D721Med (cell line): Measurements from ENCODE around the gene COL24A1.
"Not testable (repeated sequence)": the region's sequence is repeated elsewhere in the genome, so short reads cannot be mapped to it uniquely, and the experiment has no call there.

Experiments used
- DNase-seq: peaks from one replicate; pipeline ENCODE4 v3.0.0; 2011; ENCODE audit warnings: low spot score; ENCODE audit not compliant: insufficient read length
- FAIRE-seq: peaks from 2 replicates; lab custom pipeline; 2011; peaks lifted over from hg19 to GRCh38; lab: Jason Lieb, UNC
- CTCF ChIP-seq: IDR thresholded peaks from 2 replicates; pipeline ENCODE4 v1.5.1; 2012; ENCODE audit warnings: mild to moderate bottlenecking, control low read depth; ENCODE audit not compliant: insufficient read depth; ENCODE audit errors: missing control alignments

The COL24A1 gene

GRCh38 chr1:85801520-85801919 lies 355.1 kb downstream of the COL24A1 start:
- FAIRE-seq: no peak

DNA sequence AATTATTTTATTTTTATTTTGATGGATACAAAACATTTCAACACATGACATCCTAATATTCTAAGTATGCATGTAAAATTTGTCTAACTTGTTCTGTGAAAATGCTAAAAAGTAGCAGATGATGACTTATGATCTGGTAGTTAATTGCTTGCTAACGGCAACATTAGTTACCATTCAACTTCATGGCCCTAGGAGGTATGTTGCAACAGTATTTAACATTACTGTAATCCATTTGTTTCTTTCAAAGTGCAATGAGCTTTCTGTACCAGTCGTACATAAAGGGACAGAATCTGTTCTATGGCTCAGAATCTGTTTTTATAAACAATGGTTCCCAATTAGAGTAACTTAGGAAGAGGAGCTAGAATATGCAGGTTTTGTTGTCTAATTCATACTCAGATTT lies 356.8 kb downstream of the COL24A1 start:
- DNase-seq (no peak), FAIRE-seq (no peak)
- no peak for TF ChIP-seq CTCF

More at GRCh38 chr1:85801520-85801919, 355.1 kb downstream of the COL24A1 start:
- no peak for DNase-seq
- TF ChIP-seq CTCF: no peak

- DNase-seq: no peak
- FAIRE-seq: no peak
- TF ChIP-seq CTCF: no peak
Observed at GRCh38 chr1:85798419-85798818, 358.2 kb downstream of the COL24A1 start.

DNA sequence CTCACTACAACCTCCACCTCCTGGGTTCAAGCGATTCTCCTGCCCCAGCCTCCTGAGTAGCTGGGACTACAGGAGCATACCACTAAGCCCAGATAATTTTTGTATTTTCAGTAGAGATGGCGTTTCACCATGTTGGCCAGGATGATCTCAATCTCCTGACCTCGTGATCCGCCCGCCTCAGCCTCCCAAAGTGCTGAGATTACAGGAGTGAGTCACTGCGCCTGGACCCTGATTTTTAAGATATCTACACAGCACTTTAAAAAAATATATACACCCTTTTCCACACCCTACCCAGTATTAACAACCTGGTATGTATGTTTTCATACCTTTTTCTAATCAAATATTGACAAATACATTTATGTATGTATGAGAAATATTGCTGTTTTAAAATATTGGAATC lies 379.6 kb downstream of the COL24A1 start:
- DNase-seq, FAIRE-seq: not testable (repeated sequence)

DNA sequence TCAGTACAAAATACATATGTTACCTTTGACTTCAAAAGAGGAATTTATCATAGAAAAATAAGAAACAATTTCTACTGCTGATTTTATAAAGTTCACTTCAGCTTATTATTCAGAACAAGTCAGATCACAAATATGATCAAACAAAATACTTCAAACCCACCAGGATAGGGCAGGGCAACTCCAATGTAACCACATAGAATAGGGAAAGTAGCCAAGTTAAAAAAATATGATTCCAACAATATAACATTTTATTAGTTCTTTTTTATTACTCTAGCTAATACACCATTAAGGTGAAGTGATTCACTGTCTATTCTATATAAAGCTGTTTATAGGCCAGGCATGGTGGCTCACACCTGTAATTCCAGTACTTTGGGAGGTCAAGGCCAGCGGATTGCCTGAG lies 393.8 kb downstream of the COL24A1 start:
- TF ChIP-seq CTCF: no peak
- FAIRE-seq (no peak), DNase-seq (no peak)

DNA sequence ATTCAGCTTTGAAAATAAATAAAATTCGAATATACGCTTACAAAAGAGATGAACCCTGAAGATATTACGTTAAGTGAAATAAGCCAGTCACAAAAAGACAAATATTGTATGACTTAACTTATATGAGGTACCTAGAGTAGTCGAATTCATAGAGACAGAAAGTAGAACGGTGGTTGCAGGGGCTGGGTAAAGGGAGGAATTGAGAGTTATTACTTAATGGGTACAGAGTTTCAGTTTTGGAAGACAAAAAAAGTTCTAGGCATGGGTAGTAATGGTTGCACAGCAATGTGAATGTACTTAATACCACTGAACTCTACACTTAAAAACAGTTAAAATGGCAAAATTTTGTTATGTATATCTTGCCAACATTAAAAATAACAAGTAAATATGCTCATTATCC lies 399.7 kb downstream of the COL24A1 start:
- DNase-seq (no peak), FAIRE-seq (no peak)
- TF ChIP-seq CTCF: no peak

GRCh38 chr1:85748120-85748519 lies 408.5 kb downstream of the COL24A1 start:
- TF ChIP-seq CTCF: no peak
- FAIRE-seq (no peak), DNase-seq (no peak)

- FAIRE-seq: no peak
- DNase-seq: no peak
- TF ChIP-seq CTCF: no peak
Observed at GRCh38 chr1:85746777-85747176, 409.8 kb downstream of the COL24A1 start.
